Upper lobe of left lung (tissue), 4 donors: ENCODE measurements around the gene ZBTB12.

Experiments used
- CTCF ChIP-seq, 6 experiments: fragments of 450-650 bp in 4 of 6; fragments of 200-600 bp in 2 of 6; sonication (generic) in 2 of 6; IDR thresholded peaks; one replicate each; pipeline ENCODE4 v1.5.1; 2016 to 2019; ENCODE audit warnings: antibody characterized with exemption in 6 of 6
- POLR2A ChIP-seq, 4 donors: fragments of 450-650 bp; IDR thresholded peaks; one replicate each; pipeline ENCODE4 v1.5.1; 2016 to 2017; ENCODE audit warnings: antibody characterized with exemption in 4 of 4, mild to moderate bottlenecking in 2 of 4
- POLR2AphosphoS5 ChIP-seq, 2 donors: sonication (generic); formaldehyde crosslinking; IDR thresholded peaks; one replicate each; pipeline ENCODE4 v1.5.1; 2017; ENCODE audit warnings: antibody characterized with exemption in 2 of 2

GRCh38 chr6:31881136-31881859 is 20.6 kb downstream of the ZBTB12 start:
- TF ChIP-seq CTCF (IDR thresholded peaks at IDR 0.05) (no peak), POLR2AphosphoS5 (IDR thresholded peaks at IDR 0.05) (no peak), POLR2A (IDR thresholded peaks at IDR 0.05) (no peak)
